ENCODE results near the gene CD1E. TPM values are rescaled to one million over a fixed set of nuclear protein-coding genes. Genes with fewer than 3 reads are reported as not detected.
"Not testable (repeated sequence)": the region's sequence is repeated elsewhere in the genome, so short reads cannot be mapped to it uniquely, and the experiment has no call there.

Gene CD1E
- total and polyA plus RNA-seq, 2 donors = 154 to 964 TPM

GRCh38 chr1:158366783-158367182 is 13.1 kb downstream of the CD1E start:
- peaks cover 25 to 27% of the 10 kb centered on the region in 2 donors for H3K4me1 ChIP-seq (ENCODE audit: control insufficient read depth in 2 of 2, insufficient read depth in 2 of 2, low read length in 2 of 2)
- H3K36me3 ChIP-seq (ENCODE audit: control insufficient read depth in 2 of 2, insufficient read depth in 2 of 2, low read length in 1 of 2) = peaks cover 20 to 23% of the 10 kb centered on the region in 2 donors
- no peak overlapping the region for H3K4me3 ChIP-seq (ENCODE audit: low read length in 2 of 2)
- no peaks in the 10 kb centered on the region for H3K27me3 ChIP-seq (ENCODE audit: control insufficient read depth in 2 of 2, insufficient read depth in 1 of 2, low read length in 1 of 2)
- no peak overlapping the region for H3K27ac ChIP-seq (ENCODE audit: low read depth in 1 of 2, low read length in 1 of 2)
- peaks cover 0 to 22% of the 10 kb centered on the region in 2 donors for H3K9me3 ChIP-seq (ENCODE audit: control insufficient read depth in 2 of 2, insufficient read depth in 1 of 2, low read length in 1 of 2)
- DNase-seq (ENCODE audit: low read depth in 6 of 9, low spot score in 9 of 9) = no peak

DNA sequence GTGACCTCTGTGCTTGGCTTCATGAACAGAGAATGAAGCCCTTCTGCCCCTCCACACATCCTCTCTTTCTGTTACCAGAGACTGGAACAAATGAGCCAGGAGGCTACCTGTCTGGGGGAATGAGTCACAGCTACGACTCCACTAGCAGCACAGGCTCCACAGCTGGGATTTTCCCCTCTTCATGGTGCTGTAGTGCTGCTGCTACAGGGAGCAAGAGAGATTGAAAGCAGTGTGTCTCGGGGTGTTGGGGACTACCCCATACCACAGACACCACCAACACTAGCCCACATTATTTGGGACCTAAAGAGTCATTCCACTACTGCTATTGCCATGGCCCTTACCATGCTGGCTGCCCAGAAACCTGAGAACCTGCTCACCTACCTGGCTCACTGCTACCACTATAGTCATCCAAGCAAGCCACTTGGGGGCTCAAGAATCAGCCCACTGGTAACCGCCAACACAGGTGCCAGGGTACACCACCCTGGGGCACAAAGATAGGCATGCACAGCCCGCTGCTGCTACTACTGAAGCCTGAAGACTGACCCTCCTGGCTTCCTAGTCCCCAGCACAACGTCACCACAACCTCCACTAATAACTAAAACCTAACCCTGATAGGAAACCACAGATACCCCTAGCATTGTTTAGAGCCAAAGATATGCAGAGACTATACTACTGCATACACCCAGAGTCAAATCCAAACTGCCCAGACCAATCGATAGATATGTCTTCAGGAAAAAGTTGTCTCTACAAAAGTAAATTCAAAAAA is 17.7 kb downstream of the CD1E start:
- 92% methylated on average over 6 of the region's 6 CpGs for WGBS

GRCh38 chr1:158374101-158374500 is 20.4 kb downstream of the CD1E start:
- H3K4me3 ChIP-seq (ENCODE audit: low read length in 2 of 2); H3K4me1 ChIP-seq (ENCODE audit: control insufficient read depth in 2 of 2, insufficient read depth in 2 of 2, low read length in 2 of 2); DNase-seq (ENCODE audit: low read depth in 6 of 9, low spot score in 9 of 9); H3K36me3 ChIP-seq (ENCODE audit: control insufficient read depth in 2 of 2, insufficient read depth in 2 of 2, low read length in 1 of 2); H3K27ac ChIP-seq (ENCODE audit: low read depth in 1 of 2, low read length in 1 of 2); H3K27me3 ChIP-seq (ENCODE audit: control insufficient read depth in 2 of 2, insufficient read depth in 1 of 2, low read length in 1 of 2): not testable (repeated sequence)
- peaks cover 2 to 25% of the 10 kb centered on the region in 2 donors for H3K9me3 ChIP-seq (ENCODE audit: control insufficient read depth in 2 of 2, insufficient read depth in 1 of 2, low read length in 1 of 2)
- WGBS = 97% methylated on average over 25 of the region's 25 CpGs

More for the DNA sequence above, 17.7 kb downstream of the CD1E start:
- Histone ChIP-seq H3K36me3 (ENCODE audit: control insufficient read depth in 2 of 2, insufficient read depth in 2 of 2, low read length in 1 of 2) (peaks cover 11% of the 10 kb centered on the region in 2 donors), H3K27me3 (ENCODE audit: control insufficient read depth in 2 of 2, insufficient read depth in 1 of 2, low read length in 1 of 2) (no peaks in the 10 kb centered on the region), H3K27ac (ENCODE audit: low read depth in 1 of 2, low read length in 1 of 2) (no peak overlapping the region), H3K4me1 (ENCODE audit: control insufficient read depth in 2 of 2, insufficient read depth in 2 of 2, low read length in 2 of 2) (peaks cover 0 to 2% of the 10 kb centered on the region in 2 donors), H3K4me3 (ENCODE audit: low read length in 2 of 2) (no peak overlapping the region), H3K9me3 (ENCODE audit: control insufficient read depth in 2 of 2, insufficient read depth in 1 of 2, low read length in 1 of 2) (peaks cover 2 to 29% of the 10 kb centered on the region in 2 donors)
- no peak for DNase-seq (ENCODE audit: low read depth in 6 of 9, low spot score in 9 of 9)

GRCh38 chr1:158374860-158375259 is 21.2 kb downstream of the CD1E start:
- peaks cover 2 to 24% of the 10 kb centered on the region in 2 donors for H3K9me3 ChIP-seq (ENCODE audit: control insufficient read depth in 2 of 2, insufficient read depth in 1 of 2, low read length in 1 of 2)
- no peaks in the 10 kb centered on the region for H3K27me3 ChIP-seq (ENCODE audit: control insufficient read depth in 2 of 2, insufficient read depth in 1 of 2, low read length in 1 of 2)
- H3K4me1 ChIP-seq (ENCODE audit: control insufficient read depth in 2 of 2, insufficient read depth in 2 of 2, low read length in 2 of 2) = no peaks in the 10 kb centered on the region
- H3K36me3 ChIP-seq (ENCODE audit: control insufficient read depth in 2 of 2, insufficient read depth in 2 of 2, low read length in 1 of 2) = peaks cover 5 to 6% of the 10 kb centered on the region in 2 donors
- WGBS = 19% methylated on average over 1 of the region's 1 CpG
- H3K27ac ChIP-seq (ENCODE audit: low read depth in 1 of 2, low read length in 1 of 2) = no peak overlapping the region
- no peak overlapping the region for H3K4me3 ChIP-seq (ENCODE audit: low read length in 2 of 2)
- no peak for DNase-seq (ENCODE audit: low read depth in 6 of 9, low spot score in 9 of 9)

- peak overlapping the region in 1 of 2 donors; percentile 69 for H3K27ac ChIP-seq (ENCODE audit: low read depth in 1 of 2, low read length in 1 of 2)
- 69% methylated on average over 1 of the region's 1 CpG for WGBS
- no peaks in the 10 kb centered on the region for H3K36me3 ChIP-seq (ENCODE audit: control insufficient read depth in 2 of 2, insufficient read depth in 2 of 2, low read length in 1 of 2)
- no peak overlapping the region for H3K4me3 ChIP-seq (ENCODE audit: low read length in 2 of 2)
- peaks cover 8% of the 10 kb centered on the region in 2 donors for H3K4me1 ChIP-seq (ENCODE audit: control insufficient read depth in 2 of 2, insufficient read depth in 2 of 2, low read length in 2 of 2)
- H3K9me3 ChIP-seq (ENCODE audit: control insufficient read depth in 2 of 2, insufficient read depth in 1 of 2, low read length in 1 of 2) = no peaks in the 10 kb centered on the region
- H3K27me3 ChIP-seq (ENCODE audit: control insufficient read depth in 2 of 2, insufficient read depth in 1 of 2, low read length in 1 of 2) = no peaks in the 10 kb centered on the region
- peak in 1 of 9 donors; percentile 66 for DNase-seq (ENCODE audit: low read depth in 6 of 9, low spot score in 9 of 9)
Measured at GRCh38 chr1:158390331-158390730, 36.6 kb downstream of the CD1E start.

DNA sequence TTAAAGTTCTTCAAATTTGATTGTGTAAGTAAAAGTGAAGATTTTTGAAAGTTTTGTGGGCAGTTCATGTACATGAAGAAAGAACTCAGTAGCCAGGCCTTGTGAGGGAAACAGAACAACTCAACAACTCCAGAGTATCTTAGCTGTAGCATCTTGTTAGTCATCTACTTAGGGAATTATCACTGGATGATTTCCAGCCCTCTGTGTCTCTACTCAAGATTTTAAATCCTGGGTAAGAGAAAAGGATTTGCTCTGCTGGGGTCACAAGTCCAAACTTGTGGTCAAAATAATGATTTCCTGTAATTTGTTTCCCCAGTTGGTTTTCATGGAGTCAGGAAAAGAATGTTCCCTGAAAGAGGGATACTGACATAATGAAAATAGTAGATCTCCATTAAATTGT is 37.4 kb downstream of the CD1E start:
- H3K27me3 ChIP-seq (ENCODE audit: control insufficient read depth in 2 of 2, insufficient read depth in 1 of 2, low read length in 1 of 2) = no peaks in the 10 kb centered on the region
- peaks cover 12% of the 10 kb centered on the region in 2 donors for H3K4me1 ChIP-seq (ENCODE audit: control insufficient read depth in 2 of 2, insufficient read depth in 2 of 2, low read length in 2 of 2)
- DNase-seq (ENCODE audit: low read depth in 6 of 9, low spot score in 9 of 9) = no peak
- H3K4me3 ChIP-seq (ENCODE audit: low read length in 2 of 2) = no peak overlapping the region
- H3K9me3 ChIP-seq (ENCODE audit: control insufficient read depth in 2 of 2, insufficient read depth in 1 of 2, low read length in 1 of 2) = no peaks in the 10 kb centered on the region
- no peaks in the 10 kb centered on the region for H3K36me3 ChIP-seq (ENCODE audit: control insufficient read depth in 2 of 2, insufficient read depth in 2 of 2, low read length in 1 of 2)
- peak overlapping the region in 1 of 2 donors; percentile 69 for H3K27ac ChIP-seq (ENCODE audit: low read depth in 1 of 2, low read length in 1 of 2)

- H3K36me3 ChIP-seq (ENCODE audit: control insufficient read depth in 2 of 2, insufficient read depth in 2 of 2, low read length in 1 of 2) = no peaks in the 10 kb centered on the region
- no peak overlapping the region for H3K27ac ChIP-seq (ENCODE audit: low read depth in 1 of 2, low read length in 1 of 2)
- 95% methylated on average over 5 of the region's 5 CpGs for WGBS
- H3K4me1 ChIP-seq (ENCODE audit: control insufficient read depth in 2 of 2, insufficient read depth in 2 of 2, low read length in 2 of 2) = peaks cover 16 to 23% of the 10 kb centered on the region in 2 donors
- H3K9me3 ChIP-seq (ENCODE audit: control insufficient read depth in 2 of 2, insufficient read depth in 1 of 2, low read length in 1 of 2) = no peaks in the 10 kb centered on the region
- no peak overlapping the region for H3K4me3 ChIP-seq (ENCODE audit: low read length in 2 of 2)
- no peaks in the 10 kb centered on the region for H3K27me3 ChIP-seq (ENCODE audit: control insufficient read depth in 2 of 2, insufficient read depth in 1 of 2, low read length in 1 of 2)
- DNase-seq (ENCODE audit: low read depth in 6 of 9, low spot score in 9 of 9) = no peak
Measured at GRCh38 chr1:158393476-158393875, 39.8 kb downstream of the CD1E start.

GRCh38 chr1:158396646-158397045 is 43.0 kb downstream of the CD1E start:
- WGBS = 98% methylated on average over 3 of the region's 3 CpGs
- Histone ChIP-seq H3K27me3 (ENCODE audit: control insufficient read depth in 2 of 2, insufficient read depth in 1 of 2, low read length in 1 of 2) (no peaks in the 10 kb centered on the region), H3K4me3 (ENCODE audit: low read length in 2 of 2) (no peak overlapping the region), H3K36me3 (ENCODE audit: control insufficient read depth in 2 of 2, insufficient read depth in 2 of 2, low read length in 1 of 2) (no peaks in the 10 kb centered on the region), H3K4me1 (ENCODE audit: control insufficient read depth in 2 of 2, insufficient read depth in 2 of 2, low read length in 2 of 2) (peaks cover 11 to 22% of the 10 kb centered on the region in 2 donors), H3K9me3 (ENCODE audit: control insufficient read depth in 2 of 2, insufficient read depth in 1 of 2, low read length in 1 of 2) (no peaks in the 10 kb centered on the region), H3K27ac (ENCODE audit: low read depth in 1 of 2, low read length in 1 of 2) (no peak overlapping the region)
- DNase-seq (ENCODE audit: low read depth in 6 of 9, low spot score in 9 of 9) = no peak

GRCh38 chr1:158398818-158399514 is 45.3 kb downstream of the CD1E start, which contains the start of gene OR10T2:
TSS of gene OR10T2 (minus strand) at chr1:158399466. CDS start at chr1:158399466, 0 bp downstream.
- no peaks in the 10 kb centered on the region for H3K36me3 ChIP-seq (ENCODE audit: control insufficient read depth in 2 of 2, insufficient read depth in 2 of 2, low read length in 1 of 2)
- peaks cover 17 to 31% of the 10 kb centered on the region in 2 donors for H3K4me1 ChIP-seq (ENCODE audit: control insufficient read depth in 2 of 2, insufficient read depth in 2 of 2, low read length in 2 of 2)
- H3K4me3 ChIP-seq (ENCODE audit: low read length in 2 of 2) = peak within 1 kb of the TSS; percentile 12 to 35
- H3K27ac ChIP-seq (ENCODE audit: low read depth in 1 of 2, low read length in 1 of 2) = peak within 1 kb of the TSS; percentile 38 to 92
- no peaks in the 10 kb centered on the region for H3K27me3 ChIP-seq (ENCODE audit: control insufficient read depth in 2 of 2, insufficient read depth in 1 of 2, low read length in 1 of 2)
- DNase-seq (ENCODE audit: low read depth in 6 of 9, low spot score in 9 of 9) = peak in 7 of 9 donors; percentile 72 to 91 (median 80)
- WGBS = 8% methylated on average over 5 of the region's 5 CpGs
- no peaks in the 10 kb centered on the region for H3K9me3 ChIP-seq (ENCODE audit: control insufficient read depth in 2 of 2, insufficient read depth in 1 of 2, low read length in 1 of 2)
